COLO668 (cell line): Measurements from ENCODE around the gene PGF.
A peak's percentile ranks its signal among the peaks of the same experiment; 100 is the strongest.
"Not testable (repeated sequence)": the region's sequence is repeated elsewhere in the genome, so short reads cannot be mapped to it uniquely, and the experiment has no call there.

Experiments
- DNase-seq: peaks from one replicate; lab custom pipeline; 2025; ENCODE audit not compliant: unreplicated experiment; lab: John Stamatoyannopoulos, UW

The PGF gene

DNA sequence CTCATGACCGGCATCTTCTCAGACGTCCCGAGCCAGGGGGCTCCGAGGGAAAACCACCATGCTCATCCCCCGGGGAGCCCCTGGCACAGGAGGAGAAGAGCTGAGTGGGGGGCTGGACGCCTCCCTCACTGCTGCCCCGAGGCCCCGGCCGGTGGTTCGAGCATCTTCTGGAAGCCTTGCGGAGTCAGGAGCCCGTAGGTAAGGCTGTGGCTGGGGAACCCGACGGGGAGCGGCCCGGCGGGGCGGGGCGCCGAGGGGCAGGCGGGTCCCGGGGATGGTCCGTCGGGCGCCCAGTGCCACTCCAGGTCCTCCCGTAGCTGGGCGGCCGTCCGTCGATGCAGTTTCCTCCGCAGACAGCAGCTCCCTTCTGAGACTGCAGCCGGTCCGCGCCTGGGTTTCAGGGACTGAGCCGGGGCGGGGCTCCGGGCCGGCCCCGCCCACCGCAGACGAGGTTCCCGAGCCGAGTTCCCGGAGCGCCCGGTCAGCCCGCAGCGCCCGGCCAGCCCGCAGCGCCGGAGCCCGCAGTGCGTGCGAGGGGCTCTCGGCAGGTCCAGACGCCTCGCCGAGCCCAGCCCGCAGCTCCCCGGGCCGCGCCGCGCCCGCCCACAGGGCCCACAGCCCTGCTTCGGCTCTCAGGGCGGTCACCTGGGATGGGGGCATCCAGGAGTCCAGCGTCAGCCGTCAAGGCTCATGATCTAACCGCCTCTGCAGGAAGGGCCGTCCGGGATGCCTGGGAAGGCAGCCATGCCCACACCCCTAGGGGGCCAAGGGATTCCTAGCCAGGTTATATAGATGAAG, at the start of gene PGF:
Gene PGF, minus strand, starts transcription at position 369 of the 798 bp plus-strand sequence. Its CDS starts 355 bp downstream, at position 14.
- peak; percentile 62 for DNase-seq

DNA sequence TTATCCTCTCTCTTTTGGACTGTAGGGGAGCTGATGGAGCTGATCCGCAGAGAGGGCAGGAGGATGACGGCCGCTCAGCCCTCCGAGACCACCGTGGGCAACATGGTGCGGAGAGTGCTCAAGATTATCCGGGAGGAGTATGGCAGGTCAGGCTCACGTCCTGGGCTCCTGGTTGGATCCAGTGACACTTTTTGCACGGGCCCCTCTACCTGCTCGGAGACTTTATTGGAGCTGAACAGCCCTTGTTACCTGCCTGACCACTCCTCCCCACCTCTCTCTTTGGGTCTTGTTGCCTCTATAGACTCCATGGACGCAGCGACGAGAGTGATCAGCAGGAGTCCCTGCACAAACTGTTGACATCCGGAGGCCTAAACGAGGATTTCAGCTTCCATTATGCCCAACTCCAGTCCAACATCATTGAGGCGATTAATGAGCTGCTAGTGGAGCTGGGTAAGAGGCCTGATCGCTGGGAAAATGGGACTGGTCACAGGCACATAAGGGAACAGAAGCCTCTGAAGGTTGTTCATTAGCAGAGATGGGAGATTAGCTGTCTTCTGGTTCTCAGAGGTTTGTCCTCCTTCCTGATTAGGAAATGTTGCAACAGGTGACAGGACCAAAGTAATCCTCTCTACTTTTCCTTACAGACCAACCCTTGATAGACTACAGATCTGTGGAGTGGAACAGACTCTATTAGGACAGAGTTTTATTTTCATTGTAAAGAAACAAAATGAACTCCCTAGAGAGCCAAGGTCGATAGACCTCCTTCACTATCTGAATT, 48.0 kb upstream of the PGF start:
- DNase-seq: peak; percentile 21

DNA sequence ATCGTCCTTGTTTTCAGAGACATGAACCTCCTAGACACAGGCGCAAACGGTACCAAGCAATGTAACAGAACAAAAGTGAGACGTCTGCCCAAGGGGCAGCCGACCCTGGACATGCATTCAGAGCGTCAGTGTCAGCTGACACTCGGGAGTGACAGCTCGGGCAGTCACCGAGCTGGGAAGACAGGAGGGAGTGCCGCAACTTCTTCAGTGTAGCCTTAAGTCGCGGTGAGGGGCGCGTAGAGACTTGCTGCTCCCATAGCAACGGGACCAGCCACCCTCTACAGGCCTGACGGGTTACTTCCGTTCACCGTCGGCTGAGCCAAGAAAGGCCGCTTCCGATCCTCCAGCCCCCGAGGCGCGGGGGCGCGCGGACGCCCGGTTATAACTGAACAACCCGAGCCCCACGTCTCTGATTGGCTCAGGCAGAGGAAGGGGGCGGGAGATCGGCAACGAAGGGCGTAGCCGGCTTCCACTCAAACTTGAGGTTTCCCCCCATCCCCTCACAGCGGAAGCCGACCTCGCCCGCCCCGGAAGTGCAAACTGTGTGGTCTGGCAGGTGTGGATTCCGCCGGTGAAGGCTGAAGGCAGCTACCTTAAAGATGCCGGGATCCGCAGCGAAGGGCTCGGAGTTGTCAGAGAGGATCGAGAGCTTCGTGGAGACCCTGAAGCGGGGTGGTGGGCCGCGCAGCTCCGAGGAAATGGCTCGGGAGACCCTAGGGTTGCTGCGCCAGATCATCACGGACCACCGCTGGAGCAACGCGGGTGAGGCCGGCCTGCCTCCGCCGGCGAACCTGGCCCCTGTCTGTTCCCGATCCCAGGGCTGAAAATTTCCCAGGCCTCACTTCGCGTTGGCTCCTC, 47.2 kb upstream of the PGF start, which contains the start of gene EIF2B2:
Gene EIF2B2, plus strand, starts transcription at position 530 of the 858 bp plus-strand sequence. Its CDS starts 70 bp downstream, at position 600.
- peak; percentile 98 for DNase-seq

DNA sequence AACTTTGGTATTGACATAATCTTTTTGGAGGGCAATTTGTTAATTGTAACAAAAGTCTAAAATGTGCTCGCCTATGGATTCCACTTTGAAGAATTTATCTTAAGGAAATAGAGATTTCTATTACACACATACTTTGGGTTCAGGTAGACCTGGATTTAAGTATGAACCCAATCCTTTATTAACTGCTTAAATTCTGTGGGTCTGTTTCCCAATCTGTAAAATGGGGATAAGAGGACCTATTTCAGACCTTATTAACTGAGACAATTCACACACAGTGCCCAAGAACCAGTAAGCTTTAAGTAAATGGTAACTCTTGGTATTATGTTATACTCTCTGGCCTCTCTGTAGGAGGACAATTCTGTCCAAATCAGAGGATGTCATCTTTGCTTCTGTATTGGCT, 46.5 kb upstream of the PGF start:
- DNase-seq: no peak

DNA sequence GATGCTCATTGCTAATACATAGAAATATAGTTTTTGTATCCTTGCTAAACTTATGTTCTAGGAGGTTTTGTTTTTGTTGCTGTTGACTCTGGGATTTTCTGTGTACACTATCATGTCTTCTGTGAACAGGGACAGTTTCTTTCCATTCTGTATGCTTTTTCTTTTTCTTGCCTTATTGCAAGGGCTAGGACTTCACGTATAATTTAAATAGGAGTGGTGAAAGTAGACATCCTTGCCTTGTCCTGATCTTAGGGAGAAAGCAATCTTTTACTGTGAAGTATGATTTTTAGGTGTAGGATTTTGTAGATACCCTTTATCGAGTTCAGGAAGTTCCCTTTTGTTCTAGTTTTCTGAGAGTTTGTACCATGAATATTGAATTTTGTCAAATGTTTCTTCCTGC, 45.9 kb upstream of the PGF start:
- no peak for DNase-seq

DNA sequence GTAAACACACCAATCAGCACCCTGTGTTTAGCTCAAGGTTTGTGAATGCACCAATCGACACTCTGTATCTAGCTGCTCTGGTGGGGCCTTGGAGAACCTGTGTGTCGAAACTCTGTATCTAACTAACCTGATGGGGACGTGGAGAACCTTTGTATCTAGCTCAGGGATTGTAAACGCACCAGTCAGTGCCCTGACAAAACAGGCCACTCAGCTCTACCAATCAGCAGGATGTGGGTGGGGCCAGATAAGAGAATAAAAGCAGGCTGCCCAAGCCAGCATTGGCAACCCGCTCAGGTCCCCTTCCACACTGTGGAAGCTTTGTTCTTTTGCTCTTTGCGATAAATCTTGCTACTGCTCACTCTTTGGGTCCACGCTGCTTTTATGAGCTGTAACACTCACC, 40.4 kb upstream of the PGF start:
- DNase-seq: not testable (repeated sequence)

DNA sequence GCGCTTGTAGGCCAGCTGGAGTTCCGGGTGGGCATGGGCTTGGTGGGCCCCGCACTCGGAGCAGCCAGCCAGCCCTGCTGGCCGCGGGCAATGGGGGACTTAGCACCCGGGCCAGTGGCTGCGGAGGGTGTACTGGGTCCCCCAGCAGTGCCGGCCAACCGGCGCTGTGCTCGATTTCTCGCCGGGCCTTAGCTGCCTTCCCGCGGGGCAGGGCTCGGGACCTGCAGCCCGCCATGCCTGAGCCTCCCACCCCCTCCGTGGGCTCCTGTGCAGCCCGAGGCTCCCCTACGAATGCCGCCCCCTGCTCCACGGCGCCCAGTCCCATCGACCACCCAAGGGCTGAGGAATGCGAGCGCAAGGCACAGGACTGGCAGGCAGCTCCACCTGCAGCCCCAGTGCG, 38.8 kb upstream of the PGF start:
- not testable (repeated sequence) for DNase-seq

DNA sequence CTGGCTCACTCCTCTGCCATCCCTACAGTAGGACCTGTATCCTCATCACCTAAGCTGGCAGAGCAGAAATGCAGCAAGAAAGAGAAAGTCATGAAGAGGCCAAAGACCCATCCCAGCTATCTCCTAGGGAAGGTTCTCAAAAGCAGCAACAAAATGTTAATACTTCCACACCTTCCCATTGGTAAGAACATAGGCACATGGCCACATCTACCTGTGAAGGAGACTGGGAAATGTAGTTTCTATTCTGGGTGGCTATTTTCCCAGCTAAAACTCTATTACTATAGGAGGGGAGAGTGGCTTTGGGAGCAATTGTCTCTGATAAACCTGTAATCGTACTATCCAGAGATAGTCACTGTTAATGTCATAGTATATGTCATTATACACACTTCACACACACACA, 33.6 kb upstream of the PGF start:
- DNase-seq: no peak

DNA sequence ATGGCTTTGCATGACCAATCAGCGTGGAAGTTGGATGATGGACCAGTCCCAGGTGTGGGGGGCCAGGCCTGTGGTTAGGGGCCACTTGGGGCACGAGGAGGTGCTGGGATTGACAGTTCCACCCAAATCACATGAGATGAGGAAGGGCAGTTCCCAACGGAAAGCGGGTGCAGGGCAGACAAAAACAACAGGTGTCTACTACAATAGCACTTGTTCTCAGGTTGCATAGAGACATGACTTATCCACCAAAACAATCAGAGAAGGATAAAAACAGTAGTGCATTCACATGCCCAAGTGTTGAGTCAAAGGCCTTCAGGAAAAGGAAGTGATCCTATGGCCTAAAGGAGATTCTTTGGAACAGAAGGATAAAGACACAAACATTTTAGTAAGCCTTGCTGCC, 32.7 kb upstream of the PGF start:
- DNase-seq: peak; percentile 67

DNA sequence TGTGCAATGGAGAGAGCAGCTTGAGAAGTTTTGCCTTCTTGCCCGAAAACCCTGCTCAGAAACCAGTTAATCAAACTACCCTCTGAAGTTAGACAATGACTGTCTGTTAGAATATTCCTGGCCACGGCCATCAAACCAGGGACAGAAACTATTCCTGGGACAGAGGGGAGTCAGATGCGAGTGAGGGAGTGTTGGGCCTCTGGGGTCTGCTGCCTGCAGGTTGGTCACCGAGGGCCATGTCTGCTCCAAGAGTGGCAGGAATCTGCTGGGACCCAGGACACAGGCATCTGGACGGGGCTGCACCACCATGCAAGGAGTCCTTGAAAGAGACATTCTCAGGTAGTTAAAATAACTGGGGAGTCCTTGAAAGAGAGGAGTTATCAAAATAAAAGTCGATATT, 30.4 kb upstream of the PGF start:
- DNase-seq: no peak

DNA sequence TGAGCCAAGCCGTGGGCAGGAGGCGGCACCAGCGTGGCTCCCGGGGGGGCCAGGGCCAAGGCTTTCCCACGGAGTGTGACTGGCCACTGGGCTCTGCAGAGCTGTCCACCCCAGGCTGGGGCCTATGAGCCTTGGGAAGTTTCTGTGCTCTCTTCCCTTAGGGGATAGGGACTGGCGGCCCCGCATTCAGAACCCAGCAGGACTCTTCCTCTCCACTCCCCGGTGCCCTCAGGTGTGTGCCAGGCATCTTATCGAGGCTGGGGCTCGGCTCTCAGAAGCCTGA, 29.6 kb upstream of the PGF start:
- no peak for DNase-seq

DNA sequence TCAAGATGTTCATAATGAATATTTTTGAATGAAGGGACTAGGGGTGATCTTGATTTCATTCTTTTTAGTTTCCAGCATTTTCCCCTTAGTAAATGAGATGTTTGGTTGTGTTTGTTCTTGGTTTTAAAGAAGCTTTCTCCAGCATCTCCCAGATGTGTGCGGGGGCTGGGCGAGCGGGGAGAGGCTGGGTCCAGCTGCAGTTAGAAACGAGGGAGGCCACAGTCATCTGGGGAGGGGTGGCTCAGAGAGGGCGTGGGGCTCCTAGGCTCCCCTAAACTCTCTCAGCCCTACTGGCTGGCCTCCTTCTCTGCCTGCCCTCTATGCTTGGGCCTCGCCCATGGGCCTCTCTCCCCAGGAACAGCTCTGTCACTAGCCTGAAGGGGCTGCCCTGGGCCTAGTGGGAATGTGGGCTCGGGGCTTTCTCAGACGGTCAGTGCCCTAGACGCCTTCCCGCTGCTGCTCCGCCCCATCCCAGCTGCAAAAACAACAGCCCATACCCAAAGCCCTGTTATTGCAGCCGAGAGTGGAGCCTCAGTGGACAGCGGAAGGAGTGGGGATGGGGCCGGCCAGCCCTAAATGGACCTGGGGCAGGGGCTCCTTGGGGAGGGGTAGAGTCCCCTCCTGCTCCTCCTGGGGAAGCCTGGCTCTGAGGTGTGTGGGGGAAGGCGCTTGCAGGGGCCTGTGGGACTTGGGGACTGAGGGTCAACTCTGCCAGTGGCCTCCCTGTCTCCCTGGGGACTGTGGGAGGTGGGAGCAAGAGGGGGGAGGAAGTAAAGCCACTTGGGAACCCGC, 29.0 kb upstream of the PGF start:
- DNase-seq: no peak

DNA sequence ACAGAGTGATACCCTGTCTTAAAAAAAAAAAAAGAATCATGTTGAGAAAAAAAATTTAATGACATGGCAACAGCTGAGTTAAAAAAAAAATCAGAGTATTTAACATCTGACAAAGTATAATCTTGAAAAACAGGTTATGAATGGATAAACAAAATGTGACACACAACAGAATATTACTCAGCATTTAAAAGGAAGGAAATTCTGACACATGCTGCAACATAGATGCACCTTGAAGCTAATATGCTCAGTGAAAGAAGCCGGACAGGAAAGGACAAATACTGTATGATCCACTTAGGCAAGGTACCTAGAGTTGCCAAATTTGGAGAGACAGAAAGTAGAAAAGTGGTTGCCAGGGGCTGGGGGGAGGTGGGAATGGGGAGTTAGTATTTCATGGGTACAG, 27.9 kb upstream of the PGF start:
- no peak for DNase-seq

DNA sequence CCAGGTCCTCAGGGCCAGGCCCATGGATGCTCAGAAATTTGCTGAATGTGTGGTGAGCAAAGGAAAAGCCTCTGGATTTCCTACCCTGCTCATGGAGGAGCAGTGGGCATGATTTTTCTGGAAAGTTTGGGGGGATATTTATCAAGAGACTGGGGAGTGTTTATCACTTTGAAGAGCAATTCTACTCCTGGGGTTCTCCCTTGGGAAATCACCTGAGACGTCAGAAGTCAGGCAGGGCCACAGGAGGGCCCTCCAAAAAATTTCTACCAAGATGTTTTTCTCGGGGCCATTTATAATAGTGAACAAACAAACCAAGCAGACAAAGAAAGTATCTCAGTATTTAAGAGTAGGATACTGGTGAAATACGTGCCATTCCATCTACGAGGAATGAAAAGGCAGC, 27.3 kb upstream of the PGF start:
- DNase-seq: no peak

DNA sequence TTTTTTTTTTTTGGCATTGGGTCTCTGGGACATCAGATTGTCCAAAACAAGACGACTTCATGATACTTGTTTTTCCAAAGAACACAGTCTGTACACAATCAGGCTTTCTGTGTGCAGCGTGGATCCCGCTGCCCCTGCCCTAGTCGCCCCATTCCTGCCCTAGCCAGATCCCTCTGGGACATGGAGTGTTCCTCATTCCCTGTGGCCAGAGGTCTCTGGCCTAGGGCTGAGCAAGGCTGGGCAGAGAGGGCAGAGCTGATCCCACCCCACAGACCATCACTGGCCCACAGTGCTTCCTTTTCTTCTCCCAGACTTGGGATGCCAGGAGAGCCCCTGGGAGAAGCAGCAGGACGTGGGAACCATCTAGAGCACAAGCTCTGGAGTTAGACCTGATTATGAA, 26.4 kb upstream of the PGF start:
- DNase-seq: no peak

DNA sequence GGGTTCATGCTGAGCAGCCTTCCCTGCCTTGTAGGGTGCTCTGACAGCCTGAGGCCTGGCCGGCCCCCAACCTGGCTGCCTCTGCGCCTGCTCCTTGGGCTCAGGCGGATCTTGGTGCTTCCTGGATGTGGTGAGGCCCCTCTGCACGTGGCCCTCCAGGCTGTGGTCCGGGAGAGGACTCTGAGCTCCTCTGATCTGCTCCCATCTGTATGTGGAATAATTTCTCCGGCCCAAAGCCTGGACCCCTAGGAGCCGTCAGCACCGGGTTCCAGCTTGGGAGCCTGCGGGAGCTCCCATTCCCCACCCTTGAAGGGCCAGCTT, 26.0 kb upstream of the PGF start:
- no peak for DNase-seq

DNA sequence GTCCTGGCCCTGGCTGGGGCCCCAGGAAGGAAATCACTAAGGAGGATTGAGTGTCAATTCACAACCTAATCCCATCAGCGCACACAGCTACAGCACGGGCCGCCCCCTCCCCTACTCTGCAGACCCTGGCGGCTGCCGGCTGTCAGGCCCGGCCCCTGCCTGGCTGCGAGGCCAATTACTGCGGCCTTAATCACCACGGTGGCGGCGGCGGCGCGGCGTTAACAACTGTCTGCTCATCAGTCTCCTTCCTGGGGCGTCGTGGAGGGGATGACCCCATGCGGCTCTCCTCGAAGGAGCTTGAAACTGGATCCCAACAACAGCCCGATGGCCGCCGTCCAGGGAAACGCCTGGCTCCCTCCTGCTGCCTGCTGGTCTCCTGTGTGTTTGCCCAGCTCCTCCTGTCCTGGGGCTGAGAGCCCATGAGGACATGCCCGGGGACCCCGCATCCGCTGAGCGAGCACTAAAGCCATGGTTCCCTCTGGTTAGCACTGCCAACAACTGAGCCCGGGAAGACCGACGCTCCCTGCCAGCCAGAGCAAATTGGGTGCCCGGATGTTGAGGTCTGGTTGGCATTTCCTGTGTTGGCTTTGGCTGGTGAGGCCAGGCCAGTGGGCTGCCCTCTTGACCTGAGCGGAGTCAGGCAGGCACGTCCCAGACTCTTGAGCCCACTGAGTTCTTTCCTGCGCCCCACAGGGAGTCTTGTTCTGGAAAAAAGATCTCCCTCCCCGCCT, 25.5 kb upstream of the PGF start:
- DNase-seq: no peak

DNA sequence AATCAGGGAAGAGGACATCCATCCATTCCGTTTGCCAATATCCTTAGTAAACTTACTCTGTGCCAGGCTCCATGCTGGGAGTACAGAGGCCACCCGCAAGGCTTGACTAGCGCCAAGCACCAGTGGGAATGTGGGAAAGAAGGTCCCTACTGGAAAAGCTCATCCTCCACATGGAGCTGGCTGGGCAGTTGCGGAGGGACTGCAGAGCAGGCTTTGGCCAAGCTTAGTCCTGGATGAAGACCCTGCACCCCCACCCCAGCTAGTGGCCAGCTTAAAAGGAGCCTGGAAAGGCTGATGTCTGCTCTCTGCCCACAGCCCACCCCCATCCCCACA, 25.0 kb upstream of the PGF start:
- no peak for DNase-seq

DNA sequence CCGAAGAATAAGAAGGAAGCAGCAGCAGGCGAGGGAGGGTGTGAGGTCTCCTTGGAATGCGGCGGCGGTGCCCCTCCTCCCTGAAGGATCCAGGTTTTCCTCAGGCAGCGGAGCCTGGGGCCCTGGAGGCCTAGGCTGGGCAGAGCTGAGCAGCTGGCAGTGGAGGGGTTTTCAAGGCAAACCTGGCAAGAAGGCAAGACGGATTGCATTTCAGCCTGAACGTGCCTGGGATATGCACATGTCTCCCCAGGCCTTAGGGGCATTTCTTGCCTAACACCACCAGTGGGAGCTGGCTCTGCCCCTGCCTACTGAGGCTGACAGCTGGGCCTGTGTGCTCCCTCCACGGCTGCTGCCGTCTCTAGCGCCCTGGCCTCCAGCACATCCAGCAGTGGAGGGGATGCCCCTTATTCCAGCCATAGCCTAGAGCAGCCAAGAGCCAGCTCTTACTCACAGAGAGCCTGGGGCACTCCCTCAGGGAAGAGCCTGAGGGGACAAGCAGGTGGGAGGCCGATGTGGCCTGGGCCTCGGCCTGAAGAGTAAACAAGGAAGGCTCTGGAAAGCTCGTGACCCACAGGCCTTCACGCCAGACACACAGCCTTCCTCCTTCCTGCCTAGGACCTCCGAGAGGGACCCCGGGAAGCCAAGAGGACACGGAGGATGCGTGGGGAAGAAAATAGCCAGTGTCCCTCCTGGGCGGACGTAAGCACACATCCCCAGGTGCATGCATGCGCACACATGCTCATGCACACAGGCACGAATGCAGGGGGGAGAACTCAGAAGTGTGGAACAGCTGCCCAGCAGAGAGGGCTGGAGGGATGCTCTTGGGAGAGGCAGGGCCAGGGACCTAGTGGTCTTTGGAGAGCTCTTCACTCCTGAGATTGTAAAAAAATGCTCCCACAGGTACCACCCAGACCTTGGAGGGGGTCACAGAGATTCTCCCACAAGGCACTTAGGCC, 24.3 kb upstream of the PGF start:
- peak; percentile 50 for DNase-seq
